Prostate gland (tissue), 2 donors: ENCODE measurements around the gene STUM.

Experiments used
- CTCF ChIP-seq, 4 experiments: fragments of 200-600 bp in 2 of 4; fragments of 450-650 bp in 2 of 4; sonication (generic) in 2 of 4; IDR thresholded peaks; 1 replicate in 3 of 4; 2 replicates in 1 of 4; pipeline ENCODE4 v1.5.1; 2016 to 2019; ENCODE audit warnings: antibody characterized with exemption in 4 of 4, mild to moderate bottlenecking in 2 of 4, moderate library complexity in 2 of 4
- POLR2AphosphoS5 ChIP-seq: sonication (generic); formaldehyde crosslinking; IDR thresholded peaks from one replicate; pipeline ENCODE4 v1.6.1; 2017; ENCODE audit warnings: antibody characterized with exemption

- TF ChIP-seq POLR2AphosphoS5 (no peak), CTCF (IDR thresholded peaks at IDR 0.05) (no peak)
Measured at GRCh38 chr1:226634611-226635246, 86.2 kb downstream of the STUM start.
